H9 (cell line): Measurements from ENCODE around the gene GPALPP1. TPM values are rescaled to one million over a fixed set of nuclear protein-coding genes. Genes with fewer than 3 reads are reported as not detected.

ENCODE experiments used
- DNase-seq: peaks from one replicate; pipeline ENCODE4 v3.0.0-alpha.2; 2017
- H2AFZ ChIP-seq: one replicate; pipeline ENCODE4 v1.6.1; 2013; ENCODE audit warnings: mild to moderate bottlenecking, low read length, control low read depth, moderate library complexity
- H2AK5ac ChIP-seq: 2 replicates; pipeline ENCODE4 v1.6.1; 2013; ENCODE audit warnings: low read length, control low read depth, mixed read lengths; ENCODE audit not compliant: insufficient read length
- H2BK120ac ChIP-seq: one replicate; pipeline ENCODE4 v1.6.1; 2013; ENCODE audit warnings: low read depth, mild to moderate bottlenecking, low read length, control low read depth, inconsistent platforms; ENCODE audit not compliant: poor library complexity, severe bottlenecking
- H2BK12ac ChIP-seq: 2 replicates; pipeline ENCODE4 v1.6.1; 2013; ENCODE audit warnings: low read length, control low read depth, mixed read lengths, low read depth; ENCODE audit not compliant: insufficient read length
- H2BK15ac ChIP-seq: 2 replicates; pipeline ENCODE4 v1.6.1; 2013; ENCODE audit warnings: low read depth, low read length, control low read depth
- H2BK20ac ChIP-seq: one replicate; pipeline ENCODE4 v1.6.1; 2013; ENCODE audit warnings: low read depth, mild to moderate bottlenecking, low read length, control low read depth, inconsistent platforms; ENCODE audit not compliant: poor library complexity, severe bottlenecking
- H2BK5ac ChIP-seq: 2 replicates; pipeline ENCODE4 v1.6.1; 2013; ENCODE audit warnings: low read length, control low read depth, mixed read lengths; ENCODE audit not compliant: insufficient read length
- H3K14ac ChIP-seq: 2 replicates; pipeline ENCODE4 v1.6.1; 2013; ENCODE audit warnings: low read length, control low read depth; ENCODE audit not compliant: insufficient read depth
- H3K18ac ChIP-seq: 2 replicates; pipeline ENCODE4 v1.6.1; 2013; ENCODE audit warnings: low read depth, mild to moderate bottlenecking, mixed read lengths, low read length, control low read depth; ENCODE audit not compliant: insufficient read length
- H3K23ac ChIP-seq: 2 replicates; pipeline ENCODE4 v1.6.1; 2013; ENCODE audit warnings: low read length, control low read depth, mixed read lengths, low read depth; ENCODE audit not compliant: insufficient read length
- H3K23me2 ChIP-seq: 2 replicates; pipeline ENCODE4 v1.6.1; 2013; ENCODE audit warnings: low read depth, mild to moderate bottlenecking, mixed read lengths, low read length, control low read depth; ENCODE audit not compliant: insufficient read length, poor library complexity, severe bottlenecking
- H3K27ac ChIP-seq: 2 replicates; pipeline ENCODE4 v1.5.1; 2013; ENCODE audit warnings: low read length, control low read depth, mixed read lengths, low read depth; ENCODE audit not compliant: insufficient read length
- H3K27me3 ChIP-seq: 2 replicates; pipeline ENCODE4 v1.6.1; 2013; ENCODE audit warnings: low read length, control low read depth, inconsistent platforms; ENCODE audit not compliant: insufficient read depth
- H3K4ac ChIP-seq: 2 replicates; pipeline ENCODE4 v1.6.1; 2013; ENCODE audit warnings: low read depth, mild to moderate bottlenecking, control low read depth, inconsistent platforms, low read length, moderate library complexity
- H3K4me1 ChIP-seq: 2 replicates; pipeline ENCODE4 v1.6.1; 2013; ENCODE audit warnings: low read length, control low read depth, inconsistent platforms; ENCODE audit not compliant: insufficient read depth
- H3K4me2 ChIP-seq: 2 replicates; pipeline ENCODE4 v1.6.1; 2013; ENCODE audit warnings: low read length, control low read depth, mixed read lengths; ENCODE audit not compliant: insufficient read length, insufficient read depth
- H3K56ac ChIP-seq: 2 replicates; pipeline ENCODE4 v1.6.1; 2013; ENCODE audit warnings: low read depth, mild to moderate bottlenecking, mixed read lengths, low read length, control low read depth; ENCODE audit not compliant: insufficient read length
- H3K79me1 ChIP-seq: 2 replicates; pipeline ENCODE4 v1.6.1; 2013; ENCODE audit warnings: low read depth, mild to moderate bottlenecking, moderate library complexity, low read length, control low read depth, inconsistent platforms; ENCODE audit not compliant: insufficient read depth, poor library complexity, severe bottlenecking
- H3K79me2 ChIP-seq: 2 replicates; pipeline ENCODE4 v1.6.1; 2013; ENCODE audit warnings: low read length, control low read depth, inconsistent platforms; ENCODE audit not compliant: insufficient read depth
- H3K9ac ChIP-seq: 2 replicates; pipeline ENCODE4 v1.6.1; 2013; ENCODE audit warnings: low read length, control low read depth, mixed read lengths; ENCODE audit not compliant: insufficient read length; ENCODE audit errors: extremely low read depth
- H3K9me3 ChIP-seq: one replicate; pipeline ENCODE4 v1.6.1; 2013; ENCODE audit warnings: low read depth, low read length, inconsistent platforms; ENCODE audit not compliant: control insufficient read depth
- H3T11ph ChIP-seq: one replicate; pipeline ENCODE4 v1.6.1; 2013; ENCODE audit warnings: mild to moderate bottlenecking, low read length, control low read depth, inconsistent platforms
- H4K20me1 ChIP-seq: one replicate; pipeline ENCODE4 v1.6.1; 2013; ENCODE audit not compliant: control insufficient read depth, insufficient read length, insufficient read depth
- H4K5ac ChIP-seq: 2 replicates; pipeline ENCODE4 v1.6.1; 2013; ENCODE audit warnings: low read depth, mild to moderate bottlenecking, mixed read lengths, low read length, control low read depth; ENCODE audit not compliant: insufficient read length
- H4K8ac ChIP-seq: replicated peaks from 2 replicates; pipeline ENCODE4 v1.6.1; 2013; ENCODE audit warnings: low read length, control low read depth, mixed read lengths, low read depth; ENCODE audit not compliant: insufficient read length
- H4K91ac ChIP-seq: 2 replicates; pipeline ENCODE4 v1.6.1; 2013; ENCODE audit warnings: low read depth, mild to moderate bottlenecking, moderate library complexity, mixed read lengths, low read length, control low read depth; ENCODE audit not compliant: insufficient read length
- H3K27ac Mint-ChIP-seq, 3 experiments: 2 replicates in 2 of 3; 3 replicates in 1 of 3; pipeline ENCODE4 v1.8.0; 2020 to 2021; ENCODE audit warnings: mixed read lengths in 3 of 3, mild to moderate bottlenecking in 1 of 3, moderate library complexity in 1 of 3
- H3K27me3 Mint-ChIP-seq: 2 replicates; pipeline ENCODE4 v1.8.0; 2021; ENCODE audit warnings: low read depth, mild to moderate bottlenecking, moderate library complexity, mixed read lengths
- H3K36me3 Mint-ChIP-seq, 3 experiments: 2 replicates in 2 of 3; 3 replicates in 1 of 3; pipeline ENCODE4 v1.8.0; 2020 to 2021; ENCODE audit warnings: low read depth in 3 of 3, mixed read lengths in 3 of 3; ENCODE audit not compliant: insufficient read depth in 1 of 3
- H3K4me1 Mint-ChIP-seq, 2 experiments: 2 replicates each; pipeline ENCODE4 v1.8.0; 2020; ENCODE audit warnings: mixed read lengths in 2 of 2
- H3K4me3 Mint-ChIP-seq, 2 experiments: 2 replicates in 1 of 2; 3 replicates in 1 of 2; pipeline ENCODE4 v1.8.0; 2020 to 2021; ENCODE audit warnings: mild to moderate bottlenecking in 2 of 2, mixed read lengths in 2 of 2, moderate library complexity in 1 of 2
- H3K9me3 Mint-ChIP-seq, 2 experiments: 2 replicates in 1 of 2; 3 replicates in 1 of 2; pipeline ENCODE4 v1.8.0; 2020; ENCODE audit warnings: mild to moderate bottlenecking in 2 of 2, mixed read lengths in 2 of 2, moderate library complexity in 1 of 2
- WGBS: extraction: QIAGEN DNeasy Blood & Tissue Kit; methylation state at CpG from one replicate; pipeline ENCODE4 v1.1.7; 2013; ENCODE audit warnings: missing lambda C conversion rate, low lambda C conversion rate, mixed read lengths; ENCODE audit not compliant: insufficient read length; ENCODE audit errors: extremely low coverage; 5-methylcytosine and 5-hydroxymethylcytosine counted together
- total RNA-seq: library from RNA; stranded (reverse); gene quantifications from 2 replicates; pipeline ENCODE4 v1.2.1, GENCODE V29; 2021
- TF ChIP-seq, protein P1 (sequence below): fragments of 200-600 bp; sonication (generic); conservative IDR thresholded peaks from 3 replicates; pipeline ENCODE4 v1.8.0; 2021; ENCODE audit warnings: antibody characterized with exemption, mild to moderate bottlenecking

GPALPP1 gene
- total RNA-seq, 1 experiment from 2014 or later: 21.9 TPM

DNA sequence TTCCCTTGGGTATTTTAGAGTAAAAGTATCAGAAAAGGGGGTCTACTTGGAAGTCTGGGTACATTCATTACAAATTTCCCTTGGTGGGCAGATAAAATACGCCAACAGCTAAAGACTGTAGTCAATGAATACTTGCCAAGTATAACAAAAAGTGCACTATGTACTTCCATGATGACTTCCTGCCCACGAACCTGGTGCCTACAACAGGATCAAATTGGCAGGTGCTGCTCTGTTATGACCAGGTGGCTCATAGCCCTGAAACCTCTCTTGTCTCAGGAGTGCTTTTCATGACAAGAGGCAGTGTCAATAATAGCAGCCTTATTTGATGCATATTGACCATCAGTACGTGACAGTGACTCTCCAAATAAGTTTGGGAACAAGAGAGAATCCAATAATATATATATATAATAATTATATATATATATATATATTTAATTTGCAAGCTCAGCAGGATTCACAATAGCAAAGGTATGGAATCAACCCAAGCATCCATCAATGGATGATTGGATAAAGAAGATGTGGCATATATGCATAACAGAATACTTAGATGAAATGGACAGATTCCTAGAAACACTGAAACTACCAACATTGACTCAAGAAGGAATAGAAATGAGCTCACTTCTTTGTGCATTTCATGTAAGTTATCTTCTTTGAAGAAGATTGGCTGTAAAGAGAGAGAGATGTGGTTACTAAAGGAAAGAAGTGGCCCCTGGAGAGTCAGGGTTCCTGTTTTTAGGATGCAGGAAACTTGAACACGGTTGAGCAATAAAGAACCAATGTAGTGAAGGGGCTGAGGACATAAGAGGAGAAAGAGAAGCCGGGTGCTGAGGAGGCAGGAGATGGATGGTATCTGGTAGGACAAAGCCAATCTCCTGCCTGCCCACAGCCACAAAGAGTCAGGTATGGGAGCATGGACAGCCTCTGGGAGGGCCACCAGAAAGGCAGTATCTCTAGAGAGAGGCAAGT is 79.0 kb downstream of the GPALPP1 start:
- Histone ChIP-seq H2AFZ (no peak overlapping the region), H4K5ac (no peak overlapping the region)

More for the DNA sequence above, 79.0 kb downstream of the GPALPP1 start:
- Mint-ChIP-seq H3K27me3 (peaks cover 2% of the 10 kb centered on the region; the same call in 1 of the 2 replicates), H3K4me1 (no peaks in the 10 kb centered on the region; a peak in 1 of 4 replicates), H3K4me3 (no peak overlapping the region), H3K9me3 (no peaks in the 10 kb centered on the region), H3K27ac (no peak overlapping the region), H3K36me3 (no peaks in the 10 kb centered on the region)
- WGBS: no CpG with 5 or more reads among the region's 5 CpGs
- no peaks in the 10 kb centered on the region for H3K9me3 ChIP-seq
- no peaks in the 10 kb centered on the region for H3K27me3 ChIP-seq
- no peak overlapping the region for H2BK120ac ChIP-seq
- H3K79me1 ChIP-seq: no peaks in the 10 kb centered on the region
- TF ChIP-seq, protein P1, sequence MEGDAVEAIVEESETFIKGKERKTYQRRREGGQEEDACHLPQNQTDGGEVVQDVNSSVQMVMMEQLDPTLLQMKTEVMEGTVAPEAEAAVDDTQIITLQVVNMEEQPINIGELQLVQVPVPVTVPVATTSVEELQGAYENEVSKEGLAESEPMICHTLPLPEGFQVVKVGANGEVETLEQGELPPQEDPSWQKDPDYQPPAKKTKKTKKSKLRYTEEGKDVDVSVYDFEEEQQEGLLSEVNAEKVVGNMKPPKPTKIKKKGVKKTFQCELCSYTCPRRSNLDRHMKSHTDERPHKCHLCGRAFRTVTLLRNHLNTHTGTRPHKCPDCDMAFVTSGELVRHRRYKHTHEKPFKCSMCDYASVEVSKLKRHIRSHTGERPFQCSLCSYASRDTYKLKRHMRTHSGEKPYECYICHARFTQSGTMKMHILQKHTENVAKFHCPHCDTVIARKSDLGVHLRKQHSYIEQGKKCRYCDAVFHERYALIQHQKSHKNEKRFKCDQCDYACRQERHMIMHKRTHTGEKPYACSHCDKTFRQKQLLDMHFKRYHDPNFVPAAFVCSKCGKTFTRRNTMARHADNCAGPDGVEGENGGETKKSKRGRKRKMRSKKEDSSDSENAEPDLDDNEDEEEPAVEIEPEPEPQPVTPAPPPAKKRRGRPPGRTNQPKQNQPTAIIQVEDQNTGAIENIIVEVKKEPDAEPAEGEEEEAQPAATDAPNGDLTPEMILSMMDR: no peak
- H3K23ac ChIP-seq: no peak overlapping the region
- no peak overlapping the region for H3K9ac ChIP-seq
- no peak overlapping the region for H3T11ph ChIP-seq
- no peaks in the 10 kb centered on the region for H3K79me2 ChIP-seq
- no peaks in the 10 kb centered on the region for H3K23me2 ChIP-seq
- no peak overlapping the region for H3K56ac ChIP-seq
- H3K27ac ChIP-seq: no peak overlapping the region
- H4K8ac ChIP-seq: no peak overlapping the region
- no peak overlapping the region for H2BK20ac ChIP-seq
- H3K4me1 ChIP-seq: no peaks in the 10 kb centered on the region
- H2BK15ac ChIP-seq: no peak overlapping the region
- H4K91ac ChIP-seq: no peak overlapping the region
- H3K18ac ChIP-seq: no peak overlapping the region
- H3K14ac ChIP-seq: no peak overlapping the region
- no peaks in the 10 kb centered on the region for H4K20me1 ChIP-seq
- no peak overlapping the region for H3K4me2 ChIP-seq
- DNase-seq: no peak
- H3K4ac ChIP-seq: no peak overlapping the region
- H2BK5ac ChIP-seq: no peak overlapping the region
- H2BK12ac ChIP-seq: no peak overlapping the region
- H2AK5ac ChIP-seq: no peak overlapping the region
